Naive B cell (primary cell): Measurements from ENCODE around the gene XAB2. TPM values are rescaled to one million over a fixed set of nuclear protein-coding genes. Genes with fewer than 3 reads are reported as not detected.
A peak's percentile ranks its signal among the peaks of the same experiment; 100 is the strongest.

Experiments used
- ATAC-seq, 2 donors: fragments of 150-1000 bp; cut with Tn5 transposase; 2 replicates each; pipeline ENCODE4 v1.10.0; 2021; ENCODE audit warnings: low read depth in 2 of 2, mild to moderate bottlenecking in 2 of 2, moderate library complexity in 2 of 2
- DNase-seq: peaks from one replicate; pipeline ENCODE4 v3.0.0; 2022
- H3K27ac Mint-ChIP-seq, 6 donors: one replicate each; pipeline ENCODE4 v1.8.0; 2020 to 2022; ENCODE audit warnings: mild to moderate bottlenecking in 6 of 6, mixed read lengths in 6 of 6, moderate library complexity in 5 of 6, inconsistent platforms in 2 of 6
- H3K27me3 Mint-ChIP-seq, 3 donors: one replicate each; pipeline ENCODE4 v1.8.0; 2021 to 2022; ENCODE audit warnings: mixed read lengths in 3 of 3, mild to moderate bottlenecking in 1 of 3
- H3K36me3 Mint-ChIP-seq, 2 donors: one replicate each; pipeline ENCODE4 v1.8.0; 2020 to 2022; ENCODE audit warnings: mixed read lengths in 2 of 2, inconsistent platforms in 1 of 2, mild to moderate bottlenecking in 1 of 2
- H3K4me1 Mint-ChIP-seq, 3 donors: one replicate each; pipeline ENCODE4 v1.8.0; 2020 to 2022; ENCODE audit warnings: mixed read lengths in 3 of 3, inconsistent platforms in 1 of 3, mild to moderate bottlenecking in 1 of 3, moderate library complexity in 1 of 3
- H3K4me3 Mint-ChIP-seq, 8 donors: one replicate each; pipeline ENCODE4 v1.8.0; 2020 to 2022; ENCODE audit warnings: mild to moderate bottlenecking in 8 of 8, mixed read lengths in 8 of 8, moderate library complexity in 8 of 8, inconsistent platforms in 2 of 8
- H3K9me3 Mint-ChIP-seq, 7 donors: one replicate each; pipeline ENCODE4 v1.8.0; 2020 to 2022; ENCODE audit warnings: mixed read lengths in 7 of 7, mild to moderate bottlenecking in 5 of 7, inconsistent platforms in 2 of 7, moderate library complexity in 1 of 7
- polyA plus RNA-seq, 6 donors: library from polyadenylated mRNA; unstranded; fragments of 300-500 nt; fragmentation: Illumina TruSeq; gene quantifications; one replicate each; pipeline ENCODE4 v1.2.3, GENCODE V29; 2021; ENCODE audit warnings: low read depth in 6 of 6

The XAB2 gene
- polyA plus RNA-seq, 6 donors from 2014 or later, result 3.2 to 21.7 (median 8.9) TPM

GRCh38 chr19:7610491-7611240, 18.7 kb downstream of the XAB2 start:
- H3K27ac Mint-ChIP-seq, result peak overlapping the region in 1 of 6 donors; percentile 18
- no peaks in the 10 kb centered on the region for H3K36me3 Mint-ChIP-seq
- ATAC-seq (no peak), DNase-seq (no peak)
- H3K27me3 Mint-ChIP-seq, result peaks cover under 1 to 13% (median 3%) of the 10 kb centered on the region in 3 donors
- H3K4me1 Mint-ChIP-seq, result peaks cover 0 to 1% (median 0%) of the 10 kb centered on the region in 3 donors
- H3K4me3 Mint-ChIP-seq, result no peak overlapping the region
- H3K9me3 Mint-ChIP-seq, result peaks cover 0 to 2% (median under 1%) of the 10 kb centered on the region in 7 donors

- DNase-seq (no peak), ATAC-seq (no peak)
- Mint-ChIP-seq H3K27ac (no peak overlapping the region), H3K36me3 (no peaks in the 10 kb centered on the region), H3K9me3 (peaks cover 0 to 6% (median 2%) of the 10 kb centered on the region in 7 donors), H3K4me3 (no peak overlapping the region), H3K27me3 (peaks cover 8 to 32% (median 22%) of the 10 kb centered on the region in 3 donors), H3K4me1 (peaks cover 0 to 8% (median 0%) of the 10 kb centered on the region in 3 donors)
Measured at GRCh38 chr19:7607874-7608560, 21.3 kb downstream of the XAB2 start.

GRCh38 chr19:7607212-7607873, 22.0 kb downstream of the XAB2 start:
- no peak for ATAC-seq
- no peak overlapping the region for H3K27ac Mint-ChIP-seq
- peaks cover 9 to 37% (median 28%) of the 10 kb centered on the region in 3 donors for H3K27me3 Mint-ChIP-seq
- H3K9me3 Mint-ChIP-seq, result peaks cover 0 to 6% (median 2%) of the 10 kb centered on the region in 7 donors
- H3K36me3 Mint-ChIP-seq, result no peaks in the 10 kb centered on the region
- no peak for DNase-seq
- peaks cover 0 to 8% (median 0%) of the 10 kb centered on the region in 3 donors for H3K4me1 Mint-ChIP-seq
- no peak overlapping the region for H3K4me3 Mint-ChIP-seq

- DNase-seq (no peak), ATAC-seq (no peak)
- peaks cover 0 to 8% (median 0%) of the 10 kb centered on the region in 3 donors for H3K4me1 Mint-ChIP-seq
- peaks cover 14 to 44% (median 34%) of the 10 kb centered on the region in 3 donors for H3K27me3 Mint-ChIP-seq
- no peak overlapping the region for H3K4me3 Mint-ChIP-seq
- no peaks in the 10 kb centered on the region for H3K36me3 Mint-ChIP-seq
- H3K27ac Mint-ChIP-seq, result no peak overlapping the region
- H3K9me3 Mint-ChIP-seq, result peaks cover 0 to 6% (median 2%) of the 10 kb centered on the region in 7 donors
Measured at GRCh38 chr19:7606289-7606688, 23.1 kb downstream of the XAB2 start.

- Mint-ChIP-seq H3K4me3 (peak overlapping the region in 1 of 8 donors; percentile 9), H3K4me1 (peaks cover 0 to 8% (median 0%) of the 10 kb centered on the region in 3 donors), H3K27me3 (peaks cover 14 to 44% (median 34%) of the 10 kb centered on the region in 3 donors), H3K9me3 (peaks cover 0 to 6% (median 2%) of the 10 kb centered on the region in 7 donors), H3K27ac (no peak overlapping the region), H3K36me3 (no peaks in the 10 kb centered on the region)
- no peak for DNase-seq
- peak; percentile 66 to 68 for ATAC-seq
Measured at GRCh38 chr19:7605490-7606222, 23.7 kb downstream of the XAB2 start.

GRCh38 chr19:7603919-7604318, 25.4 kb downstream of the XAB2 start:
- peaks cover 0 to 8% (median 0%) of the 10 kb centered on the region in 3 donors for H3K4me1 Mint-ChIP-seq
- ATAC-seq, result no peak

GRCh38 chr19:7602935-7603497, 26.3 kb downstream of the XAB2 start:
- Mint-ChIP-seq H3K4me3 (no peak overlapping the region), H3K4me1 (peaks cover 0 to 8% (median 0%) of the 10 kb centered on the region in 3 donors), H3K27me3 (peaks cover 21 to 51% (median 45%) of the 10 kb centered on the region in 3 donors), H3K36me3 (no peaks in the 10 kb centered on the region), H3K27ac (peak overlapping the region in 1 of 6 donors; percentile 34), H3K9me3 (peaks cover 0 to 6% (median 2%) of the 10 kb centered on the region in 7 donors)
- ATAC-seq, result no peak
- DNase-seq, result no peak

More at GRCh38 chr19:7603919-7604318, 25.4 kb downstream of the XAB2 start:
- no peak overlapping the region for H3K27ac Mint-ChIP-seq
- peaks cover 0 to 6% (median 2%) of the 10 kb centered on the region in 7 donors for H3K9me3 Mint-ChIP-seq
- no peaks in the 10 kb centered on the region for H3K36me3 Mint-ChIP-seq
- DNase-seq, result no peak
- peaks cover 14 to 46% (median 36%) of the 10 kb centered on the region in 3 donors for H3K27me3 Mint-ChIP-seq
- H3K4me3 Mint-ChIP-seq, result no peak overlapping the region

- peaks cover 0 to 6% (median 2%) of the 10 kb centered on the region in 7 donors for H3K9me3 Mint-ChIP-seq
- H3K36me3 Mint-ChIP-seq, result no peaks in the 10 kb centered on the region
- no peak for DNase-seq
- H3K27me3 Mint-ChIP-seq, result peaks cover 28 to 57% (median 52%) of the 10 kb centered on the region in 3 donors
- H3K27ac Mint-ChIP-seq, result no peak overlapping the region
- no peak for ATAC-seq
- H3K4me1 Mint-ChIP-seq, result peaks cover under 1 to 8% (median 3%) of the 10 kb centered on the region in 3 donors
- H3K4me3 Mint-ChIP-seq, result no peak overlapping the region
Measured at GRCh38 chr19:7602240-7602934, 27.0 kb downstream of the XAB2 start.

GRCh38 chr19:7600721-7601120, 28.6 kb downstream of the XAB2 start:
- Mint-ChIP-seq H3K27me3 (peaks cover 31 to 61% (median 61%) of the 10 kb centered on the region in 3 donors), H3K36me3 (no peaks in the 10 kb centered on the region), H3K9me3 (peaks cover 0 to 4% (median 2%) of the 10 kb centered on the region in 7 donors), H3K27ac (no peak overlapping the region), H3K4me1 (peaks cover 7 to 12% (median 11%) of the 10 kb centered on the region in 3 donors), H3K4me3 (no peak overlapping the region)
- ATAC-seq (no peak), DNase-seq (no peak)

GRCh38 chr19:7598180-7598579, 31.2 kb downstream of the XAB2 start:
- Mint-ChIP-seq H3K4me3 (peak overlapping the region in 2 of 8 donors; percentile 42 to 54), H3K27ac (peak overlapping the region in 1 of 6 donors; percentile 78), H3K36me3 (no peaks in the 10 kb centered on the region), H3K9me3 (peaks cover 0 to 4% (median 0%) of the 10 kb centered on the region in 7 donors), H3K27me3 (peaks cover 45 to 65% (median 65%) of the 10 kb centered on the region in 3 donors), H3K4me1 (peaks cover 7 to 18% (median 11%) of the 10 kb centered on the region in 3 donors)
- ATAC-seq (no peak), DNase-seq (no peak)

GRCh38 chr19:7597689-7598088, 31.7 kb downstream of the XAB2 start:
- peaks cover 46 to 68% (median 62%) of the 10 kb centered on the region in 3 donors for H3K27me3 Mint-ChIP-seq
- no peak for DNase-seq
- H3K27ac Mint-ChIP-seq, result no peak overlapping the region
- peaks cover 0 to 4% (median 0%) of the 10 kb centered on the region in 7 donors for H3K9me3 Mint-ChIP-seq
- peaks cover 7 to 18% (median 11%) of the 10 kb centered on the region in 3 donors for H3K4me1 Mint-ChIP-seq
- no peak for ATAC-seq
- H3K4me3 Mint-ChIP-seq, result peak overlapping the region in 4 of 8 donors; percentile 56 to 83 (median 67)
- H3K36me3 Mint-ChIP-seq, result no peaks in the 10 kb centered on the region
